GM23338 (cell line): ENCODE measurements around the gene TMPRSS5. TPM values are rescaled to one million over a fixed set of nuclear protein-coding genes. Genes with fewer than 3 reads are reported as not detected.

Experiments used
- ATAC-seq: fragments of 200-7000 bp; cut with Tn5 transposase; 3 replicates; pipeline ENCODE4 v1.9.1; 2020
- DNase-seq: peaks from one replicate; pipeline ENCODE4 v3.0.0-alpha.2; 2015; ENCODE audit warnings: low spot score
- H2AFZ ChIP-seq: fragments of 200-600 bp; sonication (generic); 2 replicates; pipeline ENCODE4 v1.8.0; 2016; ENCODE audit warnings: antibody characterized with exemption, mild to moderate bottlenecking, moderate library complexity
- H3F3A ChIP-seq: fragments of 200-600 bp; sonication (generic); replicated peaks from 2 replicates; pipeline ENCODE4 v1.8.0; 2017; ENCODE audit warnings: antibody characterized with exemption, mixed run types, low read depth
- H3K27ac ChIP-seq: fragments of 200-600 bp; sonication (generic); 2 replicates; pipeline ENCODE4 v1.6.1; 2016; ENCODE audit warnings: low read depth
- H3K27me3 ChIP-seq: fragments of 200-600 bp; sonication (generic); 2 replicates; pipeline ENCODE4 v1.8.0; 2016; ENCODE audit warnings: mild to moderate bottlenecking, mixed run types, moderate library complexity; ENCODE audit not compliant: insufficient read depth
- H3K36me3 ChIP-seq: fragments of 200-600 bp; sonication (generic); 2 replicates; pipeline ENCODE4 v1.8.0; 2016; ENCODE audit warnings: mild to moderate bottlenecking; ENCODE audit not compliant: insufficient read depth
- H3K4me1 ChIP-seq: fragments of 200-600 bp; sonication (generic); 2 replicates; pipeline ENCODE4 v1.8.0; 2016; ENCODE audit warnings: mild to moderate bottlenecking, moderate library complexity; ENCODE audit not compliant: insufficient read depth
- H3K4me2 ChIP-seq: fragments of 200-600 bp; sonication (generic); 2 replicates; pipeline ENCODE4 v1.7.1; 2017; ENCODE audit warnings: mixed run types
- H3K4me3 ChIP-seq: fragments of 200-600 bp; sonication (generic); 2 replicates; pipeline ENCODE4 v1.6.1; 2016; ENCODE audit warnings: mixed run types
- H3K79me2 ChIP-seq: fragments of 200-600 bp; sonication (generic); replicated peaks from 2 replicates; pipeline ENCODE4 v1.8.0; 2017; ENCODE audit warnings: mild to moderate bottlenecking; ENCODE audit not compliant: insufficient read depth
- H3K9me2 ChIP-seq: fragments of 200-600 bp; sonication (generic); 2 replicates; pipeline ENCODE4 v1.8.0; 2017; ENCODE audit not compliant: insufficient read depth
- H4K20me1 ChIP-seq: fragments of 200-600 bp; sonication (generic); replicated peaks from 2 replicates; pipeline ENCODE4 v1.8.0; 2017; ENCODE audit warnings: mild to moderate bottlenecking; ENCODE audit not compliant: insufficient read depth
- H3K27ac Mint-ChIP-seq: 2 replicates; pipeline ENCODE4 v1.8.0; 2020; ENCODE audit warnings: inconsistent platforms, mild to moderate bottlenecking, moderate library complexity, mixed read lengths
- H3K27me3 Mint-ChIP-seq: 3 replicates; pipeline ENCODE4 v1.8.0; 2022; ENCODE audit warnings: low read depth, mild to moderate bottlenecking, moderate library complexity, mixed read lengths, inconsistent platforms; ENCODE audit not compliant: insufficient read depth, poor library complexity
- H3K36me3 Mint-ChIP-seq: 3 replicates; pipeline ENCODE4 v1.8.0; 2021; ENCODE audit warnings: low read depth, mild to moderate bottlenecking, inconsistent platforms, moderate library complexity, mixed read lengths
- H3K4me1 Mint-ChIP-seq: 3 replicates; pipeline ENCODE4 v1.8.0; 2020; ENCODE audit warnings: mild to moderate bottlenecking, inconsistent platforms, mixed read lengths
- H3K4me3 Mint-ChIP-seq: 3 replicates; pipeline ENCODE4 v1.8.0; 2021; ENCODE audit warnings: moderate library complexity, mild to moderate bottlenecking, inconsistent platforms, mixed read lengths
- H3K9me3 Mint-ChIP-seq: 3 replicates; pipeline ENCODE4 v1.8.0; 2020; ENCODE audit warnings: moderate library complexity, mild to moderate bottlenecking, inconsistent platforms, mixed read lengths
- CREB1 ChIP-seq: fragments of 250-450 bp; sonication (Bioruptor Pico); IDR thresholded peaks from 2 replicates; pipeline ENCODE4 v1.5.0; 2020; ENCODE audit warnings: low read depth, mild to moderate bottlenecking, moderate library complexity
- CTCF ChIP-seq, 2 experiments: fragments of 200-600 bp in 1 of 2; sonication (generic) in 1 of 2; conservative IDR thresholded peaks; 2 replicates each; pipeline versions ENCODE4 v1.5.1 to v1.6.1; 2016 to 2017; ENCODE audit warnings: antibody characterized with exemption in 2 of 2, low read depth in 2 of 2, mild to moderate bottlenecking in 2 of 2, moderate library complexity in 1 of 2
- ETS1 ChIP-seq: IDR thresholded peaks from 2 replicates; pipeline ENCODE4 v1.6.1; 2016; ENCODE audit warnings: antibody characterized with exemption
- EZH2 ChIP-seq: fragments of 200-600 bp; sonication (generic); IDR thresholded peaks from one replicate; pipeline ENCODE4 v1.8.0; 2017; ENCODE audit warnings: antibody characterized with exemption, mild to moderate bottlenecking, low read depth; ENCODE audit not compliant: unreplicated experiment
- EZH2phosphoT487 ChIP-seq: fragments of 200-600 bp; sonication (generic); IDR thresholded peaks from one replicate; pipeline ENCODE4 v1.8.1; 2018; ENCODE audit warnings: antibody characterized with exemption; ENCODE audit not compliant: unreplicated experiment
- NANOG ChIP-seq: IDR thresholded peaks from 2 replicates; pipeline ENCODE4 v1.6.1; 2016; ENCODE audit warnings: antibody characterized with exemption, borderline replicate concordance
- POLR2AphosphoS5 ChIP-seq: IDR thresholded peaks from 2 replicates; pipeline ENCODE4 v1.6.1; 2016; ENCODE audit warnings: antibody characterized with exemption, low read depth
- REST ChIP-seq: IDR thresholded peaks from one replicate; pipeline ENCODE4 v1.6.1; 2018; ENCODE audit warnings: antibody characterized with exemption; ENCODE audit not compliant: unreplicated experiment
- STAT1 ChIP-seq: IDR thresholded peaks from one replicate; pipeline ENCODE4 v1.6.1; 2016; ENCODE audit warnings: antibody characterized with exemption; ENCODE audit not compliant: unreplicated experiment
- ZNF114 ChIP-seq: fragments of 250-450 bp; sonication (Bioruptor Pico); IDR thresholded peaks from 2 replicates; pipeline ENCODE4 v1.5.0; 2020; ENCODE audit warnings: mild to moderate bottlenecking, moderate library complexity
- ZNF331 ChIP-seq: fragments of 250-450 bp; sonication (Bioruptor Pico); IDR thresholded peaks from 2 replicates; pipeline ENCODE4 v1.5.0; 2020; ENCODE audit warnings: low read depth, mild to moderate bottlenecking, moderate library complexity
- polyA plus RNA-seq: library from polyadenylated mRNA; unstranded; fragments of >200 nt; fragmentation: Nextera tagmentation; extraction: Ambion mirVana; gene quantifications from 2 replicates; pipeline ENCODE4 v1.2.1, GENCODE V29; 2016
- total RNA-seq: library from RNA; depleted of rRNA; stranded (reverse); fragments of >200 nt; shearing (Covaris generic); gene quantifications from 2 replicates; pipeline ENCODE4 v1.2.3, GENCODE V29; 2014

Gene TMPRSS5
- total and polyA plus RNA-seq, 2 experiments from 2014 or later = not detected

DNA sequence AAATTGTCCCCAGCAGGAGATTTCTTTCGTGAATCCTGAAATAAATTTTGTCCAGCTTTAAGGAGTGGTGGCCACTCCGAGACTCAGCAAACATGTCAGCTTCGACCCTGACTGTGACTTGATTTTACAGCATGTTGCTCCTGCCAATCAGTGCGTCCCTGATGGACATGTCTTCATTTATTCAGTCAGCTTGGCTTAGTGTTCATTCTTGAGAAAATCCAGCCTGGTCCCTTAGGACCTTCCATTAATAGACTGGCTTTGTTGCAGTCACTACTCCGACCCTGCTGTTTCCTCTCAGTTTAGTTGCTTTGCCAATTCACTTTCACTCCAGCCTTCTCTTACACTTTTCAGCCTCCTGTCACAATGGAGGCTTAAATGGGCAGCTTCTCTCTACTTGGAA is 30.5 kb downstream of the TMPRSS5 start:
- no peak overlapping the region for H3K4me2 ChIP-seq
- H2AFZ ChIP-seq = no peak overlapping the region
- Mint-ChIP-seq H3K27me3 (peaks cover 5% of the 10 kb centered on the region), H3K4me1 (peaks cover 15% of the 10 kb centered on the region; the same call in 2 of the 3 replicates), H3K4me3 (no peak overlapping the region), H3K9me3 (no peaks in the 10 kb centered on the region), H3K27ac (no peak overlapping the region), H3K36me3 (no peaks in the 10 kb centered on the region)
- ATAC-seq = no peak
- no peaks in the 10 kb centered on the region for H4K20me1 ChIP-seq
- TF ChIP-seq NANOG (no peak), CTCF (conservative IDR thresholded peaks at IDR 0.05; ENCODE audit: low read depth in 2 of 2) (no peak), ZNF331 (no peak), EZH2phosphoT487 (no peak), ETS1 (no peak), STAT1 (no peak), POLR2AphosphoS5 (no peak), CREB1 (no peak), ZNF114 (CRISPR knock-in tag) (no peak), REST (no peak)
- H3K4me1 ChIP-seq = no peaks in the 10 kb centered on the region
- H3K27me3 ChIP-seq = no peaks in the 10 kb centered on the region
- H3K27ac ChIP-seq = no peak overlapping the region
- H3F3A ChIP-seq = no peaks in the 10 kb centered on the region
- no peaks in the 10 kb centered on the region for H3K79me2 ChIP-seq
- H3K36me3 ChIP-seq = no peaks in the 10 kb centered on the region; the same call in 1 of the 2 replicates
- no peaks in the 10 kb centered on the region; the same call in 1 of the 2 replicates for H3K9me2 ChIP-seq
- no peak for DNase-seq
- H3K4me3 ChIP-seq = no peak overlapping the region

- H3K4me3 Mint-ChIP-seq = no peak overlapping the region
- H3K27me3 Mint-ChIP-seq = peaks cover 5% of the 10 kb centered on the region
- peaks cover 15% of the 10 kb centered on the region; the same call in 2 of the 3 replicates for H3K4me1 Mint-ChIP-seq
- no peaks in the 10 kb centered on the region for H3K4me1 ChIP-seq
- no peak overlapping the region for H2AFZ ChIP-seq
- H3K4me3 ChIP-seq = no peak overlapping the region
- no peaks in the 10 kb centered on the region for H4K20me1 ChIP-seq
- no peaks in the 10 kb centered on the region for H3F3A ChIP-seq
- H3K4me2 ChIP-seq = no peak overlapping the region
- no peak for DNase-seq
- H3K27me3 ChIP-seq = no peaks in the 10 kb centered on the region
- no peaks in the 10 kb centered on the region for H3K79me2 ChIP-seq
- no peak for ATAC-seq
- no peaks in the 10 kb centered on the region; the same call in 1 of the 2 replicates for H3K9me2 ChIP-seq
- H3K36me3 ChIP-seq = no peaks in the 10 kb centered on the region; the same call in 1 of the 2 replicates
- H3K9me3 Mint-ChIP-seq = no peaks in the 10 kb centered on the region
- H3K27ac ChIP-seq = no peak overlapping the region
- H3K36me3 Mint-ChIP-seq = no peaks in the 10 kb centered on the region
- H3K27ac Mint-ChIP-seq = no peak overlapping the region
- TF ChIP-seq ZNF331 (no peak), CREB1 (no peak), ETS1 (no peak), EZH2 (no peak), CTCF (conservative IDR thresholded peaks at IDR 0.05; ENCODE audit: low read depth in 2 of 2) (no peak), NANOG (no peak)
Observed at GRCh38 chr11:113675003-113675561, 31.0 kb downstream of the TMPRSS5 start.
